ENCODE results near the gene POLD1. TPM values are rescaled to one million over a fixed set of nuclear protein-coding genes. Genes with fewer than 3 reads are reported as not detected.

The POLD1 gene
- total and polyA plus RNA-seq, 4 donors = 5.4 to 27.7 (median 20.1) TPM

DNA sequence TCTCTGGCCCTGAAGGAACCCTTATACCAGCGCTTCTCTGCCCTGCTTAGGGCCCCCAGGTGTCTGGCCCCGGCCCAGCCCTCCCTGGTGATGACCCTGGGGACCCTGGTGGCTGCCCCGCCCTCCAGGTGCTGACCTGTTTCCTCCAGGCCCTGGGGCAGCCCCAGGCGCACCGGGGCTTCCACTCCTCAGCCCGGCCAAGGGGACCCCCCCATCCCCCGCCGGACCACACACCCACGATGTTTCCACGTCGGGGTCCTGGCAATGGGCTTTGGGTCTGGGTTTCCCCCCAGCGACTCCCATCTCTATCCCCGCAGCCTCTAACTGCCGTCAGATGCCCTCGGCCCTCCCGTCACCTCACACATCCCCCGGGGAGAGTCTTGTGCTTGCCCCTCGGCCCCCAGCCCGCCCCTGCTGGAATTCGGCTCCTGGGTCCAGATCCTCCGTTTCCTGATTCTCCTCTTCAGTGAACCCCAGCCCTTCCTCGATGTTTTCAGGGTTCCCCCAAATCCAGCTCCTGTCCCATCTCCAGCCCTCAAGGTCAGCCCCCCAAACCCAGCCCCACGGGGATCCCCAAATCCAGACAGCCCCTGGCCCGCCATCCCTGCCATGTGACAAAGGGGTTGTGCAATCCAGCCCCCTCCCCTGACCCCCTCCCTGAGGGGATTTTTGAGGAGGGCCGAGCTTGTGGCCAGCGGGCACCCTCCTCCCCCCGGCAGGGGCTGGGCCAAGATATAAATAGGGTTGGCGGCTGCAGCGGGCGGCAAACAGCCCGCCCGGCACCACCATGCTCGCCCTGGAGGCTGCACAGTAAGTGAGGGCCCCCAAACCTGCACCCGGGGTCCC, 34.3 kb downstream of the POLD1 start, which contains the start of gene SPIB:
TSS of gene SPIB (plus strand) at position 763 of the 846 bp plus-strand sequence. CDS start at position 788, 25 bp downstream.
- intact Hi-C loops (cut with DNase I) = no loop called here
- 22 to 23% methylated on average over 33 to 34 of the region's 34 CpGs for WGBS, 2 donors
- no peaks in the 10 kb centered on the region for H3K27me3 ChIP-seq (ENCODE audit: control insufficient read depth in 1 of 2, insufficient read depth in 2 of 2, low read length in 1 of 2)

DNA sequence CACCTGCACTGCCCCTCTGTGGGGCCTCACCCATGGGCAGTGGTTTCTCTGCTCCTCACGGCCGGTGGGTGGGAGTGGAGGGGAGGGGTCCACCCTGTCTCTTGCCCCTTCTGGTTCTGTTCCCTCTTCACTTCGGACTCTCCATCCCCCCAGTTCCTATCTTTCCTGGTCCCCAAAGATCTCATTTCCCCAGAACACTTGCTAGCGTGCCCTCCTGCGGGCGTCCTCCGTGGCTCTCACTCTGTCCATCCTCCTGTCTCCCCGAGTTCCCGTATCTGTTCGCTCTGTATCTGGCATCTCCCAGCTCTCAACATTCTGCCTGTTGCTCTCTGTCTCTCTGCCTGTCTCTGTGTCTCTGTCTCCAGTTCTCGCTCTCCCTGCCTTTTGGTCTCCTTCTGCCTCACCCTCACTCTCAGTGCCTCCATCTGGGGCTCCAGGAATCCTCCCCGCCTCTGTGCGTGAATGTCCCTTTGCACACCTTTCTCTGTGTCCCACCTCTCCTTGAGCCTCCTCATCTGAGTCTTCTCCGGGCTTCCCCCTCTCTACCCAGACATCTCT, 35.0 kb downstream of the POLD1 start:
- Histone ChIP-seq H3K4me3 (ENCODE audit: low read length in 2 of 2) (no peak overlapping the region), H3K4me1 (ENCODE audit: control insufficient read depth in 1 of 2, insufficient read depth in 2 of 2, low read length in 2 of 2) (no peaks in the 10 kb centered on the region), H3K36me3 (ENCODE audit: control insufficient read depth in 1 of 2, insufficient read depth in 2 of 2, low read length in 1 of 2) (no peaks in the 10 kb centered on the region), H3K9me3 (ENCODE audit: control insufficient read depth, low read length) (no peaks in the 10 kb centered on the region), H3K27me3 (ENCODE audit: control insufficient read depth in 1 of 2, insufficient read depth in 2 of 2, low read length in 1 of 2) (no peaks in the 10 kb centered on the region), H3K27ac (ENCODE audit: low read depth in 1 of 2, low read length in 2 of 2) (no peak overlapping the region)
- DNase-seq = no peak
- no peak for ATAC-seq (ENCODE audit: low FRiP score)
- WGBS, 2 donors = 13 to 14% methylated on average over 14 of the region's 14 CpGs
- intact Hi-C loops (cut with DNase I) = no loop called here

More for the DNA sequence above, 34.3 kb downstream of the POLD1 start, which contains the start of gene SPIB:
- ATAC-seq (ENCODE audit: low FRiP score) = no peak
- Histone ChIP-seq H3K36me3 (ENCODE audit: control insufficient read depth in 1 of 2, insufficient read depth in 2 of 2, low read length in 1 of 2) (no peaks in the 10 kb centered on the region), H3K27ac (ENCODE audit: low read depth in 1 of 2, low read length in 2 of 2) (no peak within 1 kb of the TSS), H3K4me3 (ENCODE audit: low read length in 2 of 2) (no peak within 1 kb of the TSS), H3K9me3 (ENCODE audit: control insufficient read depth, low read length) (no peaks in the 10 kb centered on the region), H3K4me1 (ENCODE audit: control insufficient read depth in 1 of 2, insufficient read depth in 2 of 2, low read length in 2 of 2) (no peaks in the 10 kb centered on the region)
- DNase-seq = no peak

DNA sequence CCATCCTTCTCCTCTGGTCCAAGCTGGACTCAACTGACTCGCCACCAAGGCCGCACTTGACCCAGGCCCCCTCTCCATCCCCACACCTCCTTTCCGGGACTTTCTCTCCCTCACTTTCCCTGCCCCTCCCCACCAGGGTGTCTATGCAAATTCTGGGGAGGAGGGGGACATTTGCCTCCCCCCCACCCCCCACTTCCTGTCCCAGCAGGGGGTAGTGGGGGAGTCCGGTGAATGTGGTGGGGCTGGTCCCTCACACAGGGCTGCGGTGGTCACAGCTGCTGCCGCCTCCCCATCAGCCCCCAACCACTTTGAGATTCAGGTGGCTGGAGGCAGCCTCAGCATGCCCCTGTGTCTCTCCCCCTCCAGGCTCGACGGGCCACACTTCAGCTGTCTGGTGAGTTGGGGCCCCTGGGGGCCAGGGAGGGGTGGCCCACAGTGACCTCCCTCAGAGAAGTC, 35.5 kb downstream of the POLD1 start:
- no peaks in the 10 kb centered on the region for H3K9me3 ChIP-seq (ENCODE audit: control insufficient read depth, low read length)
- DNase-seq (no peak), ATAC-seq (ENCODE audit: low FRiP score) (no peak)
- H3K4me1 ChIP-seq (ENCODE audit: control insufficient read depth in 1 of 2, insufficient read depth in 2 of 2, low read length in 2 of 2) = no peaks in the 10 kb centered on the region
- H3K36me3 ChIP-seq (ENCODE audit: control insufficient read depth in 1 of 2, insufficient read depth in 2 of 2, low read length in 1 of 2) = no peaks in the 10 kb centered on the region
- no peak overlapping the region for H3K4me3 ChIP-seq (ENCODE audit: low read length in 2 of 2)
- whole genome bisulfite sequencing, 2 donors = 36 to 37% methylated on average over 8 of the region's 8 CpGs
- intact Hi-C loops (cut with DNase I) = no loop called here
- no peaks in the 10 kb centered on the region for H3K27me3 ChIP-seq (ENCODE audit: control insufficient read depth in 1 of 2, insufficient read depth in 2 of 2, low read length in 1 of 2)
- H3K27ac ChIP-seq (ENCODE audit: low read depth in 1 of 2, low read length in 2 of 2) = no peak overlapping the region

DNA sequence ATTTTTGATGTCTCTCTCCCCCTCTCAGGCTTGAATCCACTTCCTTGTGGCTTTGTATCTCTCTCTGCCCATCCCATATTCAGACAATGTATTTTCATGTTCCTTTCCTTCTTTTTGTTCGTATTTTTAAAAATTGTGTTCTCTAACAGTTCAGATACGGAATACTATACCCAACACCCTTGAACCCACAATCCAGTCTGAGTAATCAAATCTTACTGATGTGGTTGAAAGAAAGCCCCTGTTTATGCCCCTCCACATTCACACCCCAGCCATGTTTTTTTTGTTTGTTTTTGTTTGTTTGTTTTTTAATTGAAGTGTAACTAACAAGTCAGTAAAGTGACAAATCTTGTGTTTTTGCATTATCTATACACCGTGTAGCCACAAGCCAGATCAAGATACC, 36.0 kb downstream of the POLD1 start:
- Histone ChIP-seq H3K4me1 (ENCODE audit: control insufficient read depth in 1 of 2, insufficient read depth in 2 of 2, low read length in 2 of 2) (no peaks in the 10 kb centered on the region), H3K4me3 (ENCODE audit: low read length in 2 of 2) (no peak overlapping the region), H3K27me3 (ENCODE audit: control insufficient read depth in 1 of 2, insufficient read depth in 2 of 2, low read length in 1 of 2) (no peaks in the 10 kb centered on the region), H3K27ac (ENCODE audit: low read depth in 1 of 2, low read length in 2 of 2) (no peak overlapping the region), H3K9me3 (ENCODE audit: control insufficient read depth, low read length) (no peaks in the 10 kb centered on the region), H3K36me3 (ENCODE audit: control insufficient read depth in 1 of 2, insufficient read depth in 2 of 2, low read length in 1 of 2) (no peaks in the 10 kb centered on the region)
- ATAC-seq (ENCODE audit: low FRiP score) (no peak), DNase-seq (no peak)
- intact Hi-C loops (cut with DNase I) = no loop called here
- 43 to 47% methylated on average over 3 of the region's 3 CpGs for WGBS, 2 donors

DNA sequence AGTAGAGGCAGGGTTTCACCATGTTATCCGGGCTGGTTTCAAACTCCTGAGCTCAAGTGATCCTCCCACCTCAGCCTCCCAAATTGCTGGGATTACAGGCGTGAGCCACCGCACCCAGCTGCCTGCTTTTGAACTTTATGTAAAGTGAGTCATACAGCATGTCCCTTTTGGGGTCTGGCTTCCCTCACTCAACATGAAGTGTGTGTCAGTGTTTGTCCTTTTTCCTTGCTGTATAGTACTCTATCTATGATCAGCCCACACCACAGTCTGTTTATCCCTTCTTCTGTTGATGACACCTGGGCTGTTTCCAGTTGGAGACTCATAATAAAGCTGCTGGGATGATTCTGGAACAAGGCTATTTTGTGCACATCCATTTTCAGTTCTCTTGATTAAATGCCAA, 36.7 kb downstream of the POLD1 start:
- H3K27me3 ChIP-seq (ENCODE audit: control insufficient read depth in 1 of 2, insufficient read depth in 2 of 2, low read length in 1 of 2) = no peaks in the 10 kb centered on the region
- no peak for DNase-seq
- no peaks in the 10 kb centered on the region for H3K9me3 ChIP-seq (ENCODE audit: control insufficient read depth, low read length)
- no peaks in the 10 kb centered on the region for H3K4me1 ChIP-seq (ENCODE audit: control insufficient read depth in 1 of 2, insufficient read depth in 2 of 2, low read length in 2 of 2)
- ATAC-seq (ENCODE audit: low FRiP score) = no peak
- intact Hi-C loops (cut with DNase I) = no loop called here
- no peaks in the 10 kb centered on the region for H3K36me3 ChIP-seq (ENCODE audit: control insufficient read depth in 1 of 2, insufficient read depth in 2 of 2, low read length in 1 of 2)
- 65 to 80% methylated on average over 3 of the region's 3 CpGs for WGBS, 2 donors
- H3K4me3 ChIP-seq (ENCODE audit: low read length in 2 of 2) = no peak overlapping the region
- H3K27ac ChIP-seq (ENCODE audit: low read depth in 1 of 2, low read length in 2 of 2) = no peak overlapping the region

DNA sequence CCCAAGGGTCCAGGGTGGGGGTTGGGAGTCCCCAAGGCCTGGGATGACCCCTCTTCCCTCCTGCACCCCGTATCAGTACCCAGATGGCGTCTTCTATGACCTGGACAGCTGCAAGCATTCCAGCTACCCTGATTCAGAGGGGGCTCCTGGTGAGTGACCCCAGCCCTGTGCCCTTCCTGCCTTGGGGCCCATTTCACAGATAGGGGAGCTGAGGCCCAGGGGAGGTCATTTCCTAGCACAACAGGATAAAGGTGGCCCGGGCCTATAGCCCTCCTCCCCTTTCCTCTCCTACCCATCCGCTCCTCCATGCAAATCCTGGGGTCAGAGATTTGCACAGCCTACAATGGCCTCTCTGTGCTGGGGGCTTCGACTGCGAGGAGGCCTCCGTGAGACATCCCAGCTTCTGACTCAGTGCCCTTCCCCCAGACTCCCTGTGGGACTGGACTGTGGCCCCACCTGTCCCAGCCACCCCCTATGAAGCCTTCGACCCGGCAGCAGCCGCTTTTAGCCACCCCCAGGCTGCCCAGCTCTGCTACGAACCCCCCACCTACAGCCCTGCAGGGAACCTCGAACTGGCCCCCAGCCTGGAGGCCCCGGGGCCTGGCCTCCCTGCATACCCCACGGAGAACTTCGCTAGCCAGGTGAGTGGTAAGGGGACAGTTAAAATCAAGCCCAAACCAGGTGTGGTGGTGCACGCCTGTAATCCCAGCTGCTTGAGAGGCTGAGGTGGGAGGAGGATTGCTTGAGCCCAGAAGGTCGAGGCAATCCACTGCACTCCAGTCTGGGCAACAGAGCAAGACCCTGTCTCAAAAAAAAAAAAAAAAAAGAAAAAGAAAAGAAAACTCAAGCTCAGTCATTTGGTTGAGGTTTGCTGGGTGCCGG, 38.5 kb downstream of the POLD1 start:
- ATAC-seq (ENCODE audit: low FRiP score) = no peak
- Histone ChIP-seq H3K27ac (ENCODE audit: low read depth in 1 of 2, low read length in 2 of 2) (no peak overlapping the region), H3K9me3 (ENCODE audit: control insufficient read depth, low read length) (no peaks in the 10 kb centered on the region), H3K4me1 (ENCODE audit: control insufficient read depth in 1 of 2, insufficient read depth in 2 of 2, low read length in 2 of 2) (no peaks in the 10 kb centered on the region), H3K4me3 (ENCODE audit: low read length in 2 of 2) (no peak overlapping the region), H3K27me3 (ENCODE audit: control insufficient read depth in 1 of 2, insufficient read depth in 2 of 2, low read length in 1 of 2) (no peaks in the 10 kb centered on the region), H3K36me3 (ENCODE audit: control insufficient read depth in 1 of 2, insufficient read depth in 2 of 2, low read length in 1 of 2) (no peaks in the 10 kb centered on the region)
- DNase-seq = no peak
- 85 to 88% methylated on average over 17 to 18 of the region's 18 CpGs for WGBS, 2 donors
- intact Hi-C loops (cut with DNase I) = no loop called here

DNA sequence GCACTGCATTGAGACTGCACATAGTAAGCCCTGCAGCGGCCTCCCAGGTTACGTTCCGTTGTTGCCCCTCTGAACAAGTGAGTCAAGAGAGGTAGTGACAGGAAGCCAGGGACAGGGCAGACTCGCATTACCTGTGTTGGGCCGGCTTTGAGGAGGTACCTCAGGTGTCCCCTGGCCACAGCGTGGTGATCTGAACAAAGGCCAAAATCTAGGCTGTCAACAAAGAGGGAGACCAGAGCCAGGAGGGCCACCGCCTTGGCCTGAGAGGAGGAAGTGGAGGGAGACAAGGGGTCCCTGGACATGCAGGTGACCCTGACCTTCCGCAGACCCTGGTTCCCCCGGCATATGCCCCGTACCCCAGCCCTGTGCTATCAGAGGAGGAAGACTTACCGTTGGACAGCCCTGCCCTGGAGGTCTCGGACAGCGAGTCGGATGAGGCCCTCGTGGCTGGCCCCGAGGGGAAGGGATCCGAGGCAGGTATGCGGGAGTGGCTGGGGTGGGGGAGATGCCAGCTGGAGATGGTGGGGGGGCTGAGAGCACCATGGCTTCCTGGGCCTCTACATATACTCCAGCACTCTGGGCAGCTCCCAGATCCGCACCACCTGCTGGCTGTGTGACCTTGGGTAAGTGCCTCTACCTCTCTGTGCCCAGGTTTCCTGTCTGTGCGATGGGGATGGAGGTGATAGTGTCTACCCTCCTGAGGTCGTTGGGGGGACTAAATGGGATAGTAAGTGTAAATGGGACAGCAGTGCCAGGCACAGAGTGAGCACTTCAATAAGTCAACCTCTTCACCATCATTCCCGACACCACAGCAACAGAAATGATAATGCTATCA, 39.3 kb downstream of the POLD1 start:
- no peak overlapping the region for H3K27ac ChIP-seq (ENCODE audit: low read depth in 1 of 2, low read length in 2 of 2)
- H3K9me3 ChIP-seq (ENCODE audit: control insufficient read depth, low read length) = no peaks in the 10 kb centered on the region
- no peak for ATAC-seq (ENCODE audit: low FRiP score)
- intact Hi-C loops (cut with DNase I) = no loop called here
- H3K36me3 ChIP-seq (ENCODE audit: control insufficient read depth in 1 of 2, insufficient read depth in 2 of 2, low read length in 1 of 2) = no peaks in the 10 kb centered on the region
- DNase-seq = no peak
- no peak overlapping the region for H3K4me3 ChIP-seq (ENCODE audit: low read length in 2 of 2)
- H3K4me1 ChIP-seq (ENCODE audit: control insufficient read depth in 1 of 2, insufficient read depth in 2 of 2, low read length in 2 of 2) = no peaks in the 10 kb centered on the region
- 85 to 86% methylated on average over 22 of the region's 22 CpGs for whole genome bisulfite sequencing, 2 donors
- H3K27me3 ChIP-seq (ENCODE audit: control insufficient read depth in 1 of 2, insufficient read depth in 2 of 2, low read length in 1 of 2) = no peaks in the 10 kb centered on the region

DNA sequence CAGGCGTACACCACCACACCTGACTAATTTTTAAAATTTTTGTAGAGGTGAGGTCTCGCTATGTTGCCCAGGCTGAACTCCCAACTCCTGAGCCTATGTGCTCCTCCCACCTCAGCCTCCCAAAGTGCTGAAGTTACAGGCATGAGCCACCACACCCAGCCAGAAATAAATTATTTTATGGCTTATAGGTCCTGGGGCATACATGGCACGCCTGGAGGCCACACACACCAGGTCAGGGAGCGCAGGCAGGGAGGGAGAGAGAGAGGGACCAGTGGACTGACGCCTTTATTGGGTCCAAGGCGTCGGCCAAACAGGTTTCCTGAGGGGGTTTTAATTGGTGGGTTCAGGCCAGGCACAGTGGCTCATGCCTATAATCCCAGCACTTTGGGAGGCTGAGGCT, 41.4 kb downstream of the POLD1 start:
- intact Hi-C loops (cut with DNase I) = no loop called here
- Histone ChIP-seq H3K4me3 (ENCODE audit: low read length in 2 of 2) (no peak overlapping the region), H3K4me1 (ENCODE audit: control insufficient read depth in 1 of 2, insufficient read depth in 2 of 2, low read length in 2 of 2) (no peaks in the 10 kb centered on the region), H3K36me3 (ENCODE audit: control insufficient read depth in 1 of 2, insufficient read depth in 2 of 2, low read length in 1 of 2) (no peaks in the 10 kb centered on the region), H3K9me3 (ENCODE audit: control insufficient read depth, low read length) (no peaks in the 10 kb centered on the region), H3K27ac (ENCODE audit: low read depth in 1 of 2, low read length in 2 of 2) (no peak overlapping the region), H3K27me3 (ENCODE audit: control insufficient read depth in 1 of 2, insufficient read depth in 2 of 2, low read length in 1 of 2) (no peaks in the 10 kb centered on the region)
- ATAC-seq (ENCODE audit: low FRiP score) (no peak), DNase-seq (no peak)
- 68 to 91% methylated on average over 7 of the region's 7 CpGs for WGBS, 2 donors

Measured in aorta (tissue), 5 donors.